Thoracic aorta (tissue), 2 donors: Measurements from ENCODE around the gene TRPM4. TPM values are rescaled to one million over a fixed set of nuclear protein-coding genes. Genes with fewer than 3 reads are reported as not detected.

Experiments
- ATAC-seq: fragments of 150-250 bp; one replicate; pipeline ENCODE4 v1.8.0; 2017; ENCODE audit warnings: low read depth; ENCODE audit not compliant: insufficient number of reproducible peaks, low FRiP score
- DNase-seq: peaks from one replicate; pipeline ENCODE4 v3.0.0-alpha.2; 2020; ENCODE audit warnings: low spot score
- H3K27ac ChIP-seq, 2 donors: fragments of 200-600 bp; sonication (generic); 1 replicate in 1 of 2; 2 replicates in 1 of 2; pipeline ENCODE4 v1.5.1; 2016; ENCODE audit warnings: mild to moderate bottlenecking in 2 of 2, moderate library complexity in 2 of 2
- H3K27me3 ChIP-seq: fragments of 200-600 bp; sonication (generic); replicated peaks from 2 replicates; pipeline ENCODE4 v1.6.0; 2016; ENCODE audit warnings: mild to moderate bottlenecking; ENCODE audit not compliant: insufficient read depth
- H3K36me3 ChIP-seq: fragments of 200-600 bp; sonication (generic); one replicate; pipeline ENCODE4 v1.5.1; 2016
- H3K4me1 ChIP-seq, 2 donors: fragments of 200-600 bp; sonication (generic); 1 replicate in 1 of 2; 2 replicates in 1 of 2; pipeline versions ENCODE4 v1.5.1 to v1.6.0; 2016; ENCODE audit warnings: low read depth in 2 of 2, mild to moderate bottlenecking in 1 of 2; ENCODE audit not compliant: control insufficient read depth in 1 of 2
- H3K4me3 ChIP-seq: fragments of 200-600 bp; sonication (generic); 2 replicates; pipeline ENCODE4 v1.5.1; 2016; ENCODE audit warnings: mild to moderate bottlenecking
- H3K9me3 ChIP-seq: fragments of 200-600 bp; sonication (generic); 2 replicates; pipeline ENCODE4 v1.5.1; 2016
- CTCF ChIP-seq: fragments of 200-600 bp; sonication (generic); IDR thresholded peaks from one replicate; pipeline ENCODE4 v1.5.1; 2019; ENCODE audit warnings: antibody characterized with exemption
- total RNA-seq, 2 donors: library from RNA; depleted of rRNA; stranded (reverse); fragments of >200 nt; gene quantifications; one replicate each; pipeline versions ENCODE4 v1.1.0 to v1.2.3, GENCODE V29; 2016

TRPM4 gene
- total RNA-seq, 2 donors from 2014 or later: 48.3 to 65.9 TPM

DNA sequence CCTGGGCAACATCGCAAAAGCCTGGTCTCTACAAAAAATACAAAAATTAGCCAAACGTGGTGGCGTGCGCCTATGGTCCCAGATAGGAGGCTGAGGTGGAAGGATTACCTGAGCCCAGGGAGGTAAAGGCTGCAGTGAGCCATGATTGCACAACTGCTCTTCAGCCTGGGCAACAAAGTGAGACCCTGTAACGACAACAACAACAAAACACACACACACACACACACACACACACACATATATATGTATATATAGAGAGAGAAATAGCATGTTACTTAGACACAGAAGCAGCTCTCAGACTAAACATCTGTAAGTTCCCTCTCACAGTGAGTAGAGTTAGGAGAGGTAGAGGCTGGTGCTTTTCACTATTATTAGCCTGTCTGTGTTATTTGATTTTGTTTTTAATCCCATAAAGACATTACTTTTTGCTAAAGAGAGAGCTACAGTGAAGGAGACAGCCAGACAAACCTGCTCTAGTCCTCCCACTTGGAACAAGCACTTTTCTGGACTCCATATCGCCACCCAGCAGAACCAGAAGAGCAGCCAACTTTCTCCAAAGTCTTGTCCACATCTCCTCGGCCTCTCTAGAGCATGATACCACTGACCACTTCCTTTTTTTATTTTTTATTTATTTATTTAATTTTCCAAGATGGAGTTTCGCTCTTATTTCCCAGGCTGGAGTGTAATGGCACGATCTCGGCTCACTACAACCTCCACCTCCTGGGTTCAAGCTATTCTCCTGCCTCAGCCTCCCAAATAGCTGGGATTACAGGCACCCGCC lies 46.2 kb upstream of the TRPM4 start:
- Histone ChIP-seq H3K36me3 (peaks cover 19% of the 10 kb centered on the region), H3K27me3 (no peaks in the 10 kb centered on the region), H3K4me3 (no peak overlapping the region), H3K4me1 (peaks cover 10 to 30% of the 10 kb centered on the region in 2 donors), H3K9me3 (no peaks in the 10 kb centered on the region), H3K27ac (peak overlapping the region in 1 of 2 donors; percentile 36)
- no peak for ATAC-seq
- DNase-seq: no peak
- TF ChIP-seq CTCF: no peak

GRCh38 chr19:49113762-49114629 lies 43.6 kb upstream of the TRPM4 start, which contains the start of gene LIN7B:
LIN7B (plus strand) TSS chr19:49114370; CDS start chr19:49114405, 35 bp downstream.
- peak within 1 kb of the TSS; percentile 94 for H3K4me3 ChIP-seq
- no peaks in the 10 kb centered on the region for H3K27me3 ChIP-seq
- DNase-seq: no peak
- peak within 1 kb of the TSS; percentile 72 to 84 for H3K27ac ChIP-seq
- TF ChIP-seq CTCF: peak; percentile 41
- no peaks in the 10 kb centered on the region for H3K36me3 ChIP-seq
- peak; percentile 52 for ATAC-seq
- H3K4me1 ChIP-seq: peaks cover 15 to 42% of the 10 kb centered on the region in 2 donors
- no peaks in the 10 kb centered on the region for H3K9me3 ChIP-seq

DNA sequence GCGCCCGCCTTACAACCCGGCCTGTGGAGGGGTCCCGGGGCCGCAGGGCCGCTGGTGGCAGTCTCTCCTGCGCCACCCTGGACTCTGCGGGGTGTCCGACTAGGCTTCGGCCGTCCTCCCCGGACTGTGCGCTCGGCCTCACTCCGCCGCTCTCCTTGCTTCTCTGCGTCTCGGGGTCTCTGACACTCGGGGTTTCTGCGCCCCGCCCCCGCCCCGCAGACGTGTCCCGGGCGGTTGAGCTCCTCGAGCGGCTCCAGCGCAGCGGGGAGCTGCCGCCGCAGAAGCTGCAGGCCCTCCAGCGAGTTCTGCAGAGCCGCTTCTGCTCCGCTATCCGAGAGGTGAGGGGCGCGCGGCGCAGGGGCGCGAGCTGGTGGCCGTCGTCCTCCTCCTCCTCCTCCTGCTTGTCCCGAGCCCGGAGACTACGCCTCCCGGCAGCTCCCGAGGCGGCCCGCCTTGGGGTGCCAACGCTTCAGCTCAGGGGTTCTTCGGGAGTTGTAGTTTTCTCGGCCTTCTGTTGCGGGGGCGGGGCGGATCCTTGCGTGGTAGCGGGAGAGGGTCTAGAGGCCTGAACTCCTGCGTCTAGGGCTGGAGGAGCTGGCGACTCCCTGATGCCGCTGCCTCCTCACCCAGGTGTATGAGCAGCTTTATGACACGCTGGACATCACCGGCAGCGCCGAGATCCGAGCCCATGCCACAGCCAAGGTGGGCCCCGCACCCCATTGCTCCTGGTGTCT lies 42.8 kb upstream of the TRPM4 start:
- H3K9me3 ChIP-seq: no peaks in the 10 kb centered on the region
- no peaks in the 10 kb centered on the region for H3K36me3 ChIP-seq
- H3K4me1 ChIP-seq: peaks cover 21 to 48% of the 10 kb centered on the region in 2 donors
- no peak for DNase-seq
- H3K27ac ChIP-seq: peak overlapping the region; percentile 72 to 84
- no peak for TF ChIP-seq CTCF
- no peak for ATAC-seq
- no peaks in the 10 kb centered on the region for H3K27me3 ChIP-seq
- H3K4me3 ChIP-seq: peak overlapping the region; percentile 94

GRCh38 chr19:49116544-49116943 lies 41.0 kb upstream of the TRPM4 start:
- no peaks in the 10 kb centered on the region for H3K9me3 ChIP-seq
- no peak overlapping the region for H3K4me3 ChIP-seq
- H3K4me1 ChIP-seq: peaks cover 17 to 37% of the 10 kb centered on the region in 2 donors
- ATAC-seq (no peak), DNase-seq (no peak)
- no peaks in the 10 kb centered on the region for H3K27me3 ChIP-seq
- H3K27ac ChIP-seq: no peak overlapping the region
- no peak for TF ChIP-seq CTCF
- H3K36me3 ChIP-seq: no peaks in the 10 kb centered on the region
